GM18508 (cell line): ENCODE measurements around the gene CHMP1B.
"Not testable (repeated sequence)": the region's sequence is repeated elsewhere in the genome, so short reads cannot be mapped to it uniquely, and the experiment has no call there.

Experiments used
- ATAC-seq: cut with Tn5 transposase; IDR thresholded peaks from one replicate; pipeline ENCODE4 v1.9.1; 2021; ENCODE audit warnings: moderate number of reproducible peaks; ENCODE audit not compliant: insufficient read depth, unreplicated experiment

CHMP1B gene

DNA sequence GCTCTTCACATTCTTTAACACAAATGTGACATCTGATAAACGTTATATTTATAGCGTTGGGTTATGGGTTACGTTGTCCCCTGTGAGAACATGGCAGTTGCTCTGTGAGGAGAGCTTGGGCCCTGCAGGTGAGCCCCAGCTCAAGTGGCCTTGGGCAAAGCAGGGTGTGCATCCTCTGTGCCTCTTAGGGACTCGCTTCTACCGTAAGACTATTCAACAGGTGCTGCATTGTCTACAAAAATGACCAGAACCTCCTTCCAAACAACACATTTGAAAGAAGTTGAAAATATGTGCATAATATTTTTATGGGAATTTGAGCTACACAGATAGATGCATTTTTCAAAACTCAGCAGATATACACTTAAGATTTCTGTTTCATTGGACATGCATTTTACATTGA is 16.4 kb upstream of the CHMP1B start:
- ATAC-seq = no peak

GRCh38 chr18:11839556-11839955 is 11.7 kb upstream of the CHMP1B start:
- no peak for ATAC-seq

DNA sequence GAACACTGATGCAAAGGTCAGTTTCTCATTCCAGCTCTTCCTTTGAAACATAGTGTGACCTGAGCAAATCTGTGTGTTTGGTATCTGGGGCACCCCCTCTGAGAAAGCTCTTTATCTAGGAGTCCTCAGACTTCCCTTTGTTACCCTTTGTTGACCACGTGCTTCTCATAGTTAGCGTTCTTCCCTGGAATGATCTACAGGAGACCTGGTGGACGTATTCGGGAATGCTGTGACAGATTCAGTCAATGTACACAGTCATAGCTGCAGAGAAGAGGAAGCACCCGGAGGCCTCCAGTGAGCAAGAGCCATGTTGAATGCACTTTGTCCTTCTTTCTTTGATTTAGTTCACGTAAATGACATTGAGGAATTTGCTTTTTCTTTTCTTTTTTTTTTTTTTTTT is 10.7 kb upstream of the CHMP1B start:
- ATAC-seq = no peak

DNA sequence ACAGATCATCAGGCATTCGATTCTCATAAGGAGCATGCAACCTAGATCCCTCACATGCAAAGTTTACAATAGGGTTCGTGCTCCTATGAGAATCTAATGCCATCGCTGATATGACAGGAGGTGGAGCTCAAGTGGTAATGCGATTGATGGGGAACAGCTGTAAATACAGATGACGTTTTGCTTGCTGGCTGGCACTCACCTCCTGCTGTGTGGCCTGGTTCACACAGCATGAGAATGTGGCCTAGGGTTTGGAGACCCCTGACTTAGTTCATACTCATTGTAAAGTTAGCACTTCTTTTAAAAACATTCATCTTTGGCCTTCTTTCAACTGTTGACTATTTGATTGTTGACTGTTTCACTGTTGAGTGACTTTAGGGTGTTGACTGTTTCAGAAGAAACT is 8.7 kb upstream of the CHMP1B start:
- ATAC-seq = no peak

DNA sequence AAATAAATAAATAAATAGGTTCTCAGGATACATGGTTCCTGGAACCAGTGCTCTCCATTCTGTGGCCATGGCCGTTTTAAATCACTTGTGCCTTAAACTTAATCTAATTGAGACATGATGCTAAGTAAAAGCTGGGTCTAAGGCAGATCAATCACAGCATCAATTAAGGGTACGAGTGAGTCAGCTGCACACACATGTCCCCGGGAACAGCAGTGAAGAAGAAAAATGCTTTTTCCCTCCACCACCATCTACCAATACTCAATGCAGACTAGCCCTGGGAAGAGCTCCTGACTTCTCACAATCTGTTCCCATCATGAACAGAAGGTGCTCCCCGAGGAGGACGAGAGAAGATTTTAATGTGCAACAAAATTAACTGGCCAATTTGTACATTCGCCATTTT is 6.8 kb upstream of the CHMP1B start:
- ATAC-seq = no peak

GRCh38 chr18:11845654-11846053 is 5.6 kb upstream of the CHMP1B start:
- no peak for ATAC-seq

DNA sequence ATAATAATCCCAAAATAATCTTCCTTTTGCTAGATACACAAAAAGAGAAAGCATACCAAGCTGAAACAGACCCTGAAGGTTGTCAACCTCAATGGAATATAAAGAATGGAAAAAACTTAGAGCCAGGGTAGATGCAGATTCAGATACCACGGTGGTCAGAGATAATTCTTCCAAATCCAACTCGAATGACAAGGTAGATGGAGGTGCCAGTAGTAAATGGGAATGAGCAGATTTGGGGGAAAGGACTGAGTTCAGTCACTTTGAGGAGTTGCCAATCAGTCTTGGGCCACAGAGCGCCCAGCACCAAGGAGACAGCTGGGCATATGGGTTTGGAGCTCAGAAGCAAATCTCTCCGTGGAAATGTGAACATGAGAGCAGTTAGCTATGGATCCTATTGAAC is 3.4 kb upstream of the CHMP1B start:
- ATAC-seq = no peak

- ATAC-seq = no peak
These were observed 1.9 kb upstream of the CHMP1B start for GRCh38 chr18:11849279-11849678.

DNA sequence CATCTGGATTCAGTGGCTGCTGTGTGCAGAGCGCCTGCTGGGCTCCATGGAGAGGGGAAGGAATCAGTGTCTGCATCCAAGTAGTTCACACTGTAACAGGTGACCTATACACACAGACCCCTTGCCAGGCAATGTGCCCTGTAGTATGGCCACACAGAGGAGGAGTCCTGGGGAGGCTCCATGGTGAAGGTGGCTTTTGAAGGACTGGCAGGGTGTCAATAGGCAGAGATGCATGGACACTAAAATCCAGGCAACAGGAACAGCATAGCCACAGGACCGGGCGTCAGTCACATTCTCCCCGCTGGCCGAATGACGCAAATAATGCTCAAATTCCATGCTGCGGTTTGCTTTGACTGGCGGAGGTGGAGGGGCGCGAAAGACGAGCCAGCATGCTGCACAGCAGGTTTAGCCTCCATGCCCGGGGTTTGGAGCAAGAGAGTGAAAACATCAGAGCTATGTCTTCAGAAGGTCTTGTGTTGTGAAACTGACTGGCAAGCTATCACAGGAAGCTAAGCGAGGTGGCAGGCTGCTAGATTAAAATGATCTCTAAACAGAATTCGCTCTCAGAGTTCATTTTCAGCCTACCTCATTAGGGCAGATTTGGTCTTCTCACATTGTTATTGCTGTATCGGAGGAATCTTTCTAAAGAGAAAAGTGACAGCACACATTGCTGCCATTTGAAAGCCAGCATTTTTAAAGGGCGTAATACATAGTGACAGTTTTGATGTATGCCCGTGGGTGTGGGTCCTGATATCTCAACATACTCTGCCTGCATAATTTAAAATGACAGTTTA is 1.2 kb upstream of the CHMP1B start:
- ATAC-seq = no peak

DNA sequence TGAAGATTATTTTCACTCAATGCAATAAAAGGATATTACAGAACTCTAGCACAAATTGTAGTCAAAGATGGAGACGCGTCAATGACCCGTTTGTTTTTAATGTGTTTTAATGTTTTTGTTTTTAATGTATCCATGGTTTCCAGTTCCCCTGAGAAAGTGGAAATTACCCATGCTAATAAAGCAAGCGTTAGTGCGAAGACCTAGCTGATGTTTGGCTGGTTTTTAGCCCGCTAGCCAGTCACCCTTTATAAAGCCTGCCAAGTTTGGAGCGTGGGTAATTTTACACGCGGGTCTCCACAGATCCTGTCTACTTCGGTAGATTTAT is 430 bp upstream of the CHMP1B start:
- ATAC-seq = peak; percentile 28

DNA sequence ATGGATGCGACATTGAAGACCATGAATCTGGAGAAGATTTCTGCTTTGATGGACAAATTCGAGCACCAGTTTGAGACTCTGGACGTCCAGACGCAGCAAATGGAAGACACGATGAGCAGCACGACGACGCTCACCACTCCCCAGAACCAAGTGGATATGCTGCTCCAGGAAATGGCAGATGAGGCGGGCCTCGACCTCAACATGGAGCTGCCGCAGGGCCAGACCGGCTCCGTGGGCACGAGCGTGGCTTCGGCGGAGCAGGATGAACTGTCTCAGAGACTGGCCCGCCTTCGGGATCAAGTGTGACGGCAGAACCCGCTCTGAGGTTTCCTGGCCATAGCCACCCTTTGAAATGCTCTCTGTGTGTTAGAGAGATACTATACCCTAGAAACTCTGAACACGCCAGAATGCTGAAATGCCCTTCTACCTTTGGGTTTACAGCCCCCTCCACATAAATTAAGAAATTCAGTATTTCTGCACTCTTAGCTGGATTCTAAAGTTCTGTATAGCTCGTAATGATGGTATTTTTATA is 659 bp downstream of the CHMP1B start:
- no peak for ATAC-seq

DNA sequence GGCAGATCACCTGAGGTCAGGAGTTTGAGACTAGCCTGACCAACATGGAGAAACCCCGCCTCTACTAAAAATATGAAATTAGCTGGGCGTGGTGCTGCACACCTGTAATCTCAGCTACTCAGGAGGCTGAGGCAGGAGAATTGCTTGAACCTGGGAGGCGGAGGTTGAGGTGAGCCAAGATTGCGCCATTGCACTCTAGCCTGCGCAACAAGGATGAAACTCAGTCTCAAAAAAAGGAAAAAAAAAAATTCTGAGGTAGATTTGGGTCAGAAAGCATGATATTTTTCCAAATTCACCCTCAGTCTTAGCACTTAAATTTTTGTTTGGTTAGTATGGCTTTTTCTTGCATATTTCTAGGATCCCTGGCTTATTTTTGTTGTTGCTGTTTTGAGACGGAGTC is 3.3 kb downstream of the CHMP1B start:
- ATAC-seq = not testable (repeated sequence)

DNA sequence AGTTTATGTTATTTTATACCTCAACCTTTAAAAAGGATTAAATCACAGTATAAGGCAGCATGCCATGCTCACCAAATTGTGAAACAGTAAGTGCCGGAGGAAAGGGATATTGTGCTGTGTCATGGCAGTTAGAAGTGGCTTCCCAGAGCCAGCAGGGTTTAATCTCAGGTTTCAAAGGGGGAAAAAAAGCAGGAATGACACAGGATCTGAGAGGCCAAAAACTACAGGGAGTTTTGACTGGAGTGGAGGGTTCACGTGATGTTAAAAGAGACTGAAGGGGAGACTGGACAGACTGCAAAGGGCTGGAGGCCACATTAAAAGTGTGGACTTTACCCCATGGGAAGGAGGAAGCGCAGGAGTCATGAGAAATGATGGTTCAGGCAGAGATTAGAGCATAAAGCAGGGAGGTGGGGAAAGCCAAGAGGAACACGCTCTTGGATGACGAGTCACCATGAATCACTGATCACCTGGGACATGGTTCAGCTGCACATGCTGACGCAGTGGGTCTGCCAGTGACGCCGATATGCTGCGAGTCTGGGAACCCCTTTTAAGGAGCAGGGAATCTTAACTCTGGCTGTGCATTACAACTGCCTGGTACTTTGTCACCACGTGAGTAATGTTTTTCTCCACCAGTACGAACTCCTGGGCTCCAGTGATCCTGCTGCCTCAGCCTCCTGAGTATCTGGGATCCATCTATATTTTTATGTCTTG is 6.1 kb downstream of the CHMP1B start:
- no peak for ATAC-seq

- no peak for ATAC-seq
These were observed 8.1 kb downstream of the CHMP1B start for GRCh38 chr18:11859282-11859830.

GRCh38 chr18:11859903-11860407 is 8.7 kb downstream of the CHMP1B start:
- no peak for ATAC-seq

- no peak for ATAC-seq
These were observed 9.6 kb downstream of the CHMP1B start for GRCh38 chr18:11860594-11861450.

- no peak for ATAC-seq
These were observed 10.5 kb downstream of the CHMP1B start for GRCh38 chr18:11861583-11862288.

- ATAC-seq = no peak
These were observed 11.4 kb downstream of the CHMP1B start for GRCh38 chr18:11862468-11863137.

GRCh38 chr18:11864471-11864870 is 13.3 kb downstream of the CHMP1B start:
- ATAC-seq = no peak
